ENCODE results near the gene CDH4. TPM values are rescaled to one million over a fixed set of nuclear protein-coding genes. Genes with fewer than 3 reads are reported as not detected.

CDH4 gene
- total and polyA plus RNA-seq, 4 experiments from 2014 or later, result 0.39 to 1.1 (median 0.41) TPM; not detected in 1

DNA sequence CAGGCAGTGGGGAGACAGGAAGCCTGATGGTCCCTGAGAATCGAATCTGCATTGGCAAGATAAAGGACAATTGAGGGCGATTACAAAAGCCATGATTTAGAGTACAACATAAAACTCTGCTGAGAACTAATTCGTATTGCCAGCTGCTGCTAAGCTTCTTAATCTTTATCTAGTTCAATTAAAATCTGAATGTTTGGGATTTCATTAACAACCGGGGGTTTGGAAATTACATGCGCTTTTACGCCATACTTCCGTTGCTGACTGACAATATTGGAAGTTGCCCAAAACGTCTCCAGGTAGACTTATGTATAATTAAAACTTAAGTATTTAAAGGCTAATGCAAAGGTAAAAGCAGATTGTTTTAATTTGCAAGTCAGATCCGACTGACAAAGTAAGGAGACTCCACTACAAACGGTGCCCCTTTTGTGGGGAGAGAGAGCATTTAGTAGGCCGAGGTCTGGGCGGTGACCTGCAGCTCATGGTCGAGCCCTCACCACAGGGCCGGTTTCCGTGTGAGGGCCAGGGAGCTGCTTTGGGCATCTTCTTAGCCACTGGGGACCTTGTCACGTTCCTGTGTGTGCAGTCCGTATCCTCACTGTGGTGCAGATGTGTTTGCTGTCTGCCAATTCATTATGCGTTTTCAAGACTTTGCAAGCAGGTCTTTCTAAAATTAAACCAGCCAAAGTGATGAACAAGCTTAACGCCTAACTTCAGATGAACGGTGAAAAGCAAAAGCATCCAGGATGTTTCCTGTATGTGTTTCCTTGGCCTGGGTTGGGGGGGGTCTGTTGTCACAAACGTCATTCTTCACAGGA, 49.9 kb downstream of the CDH4 start:
- H3K4me1 Mint-ChIP-seq, result no peaks in the 10 kb centered on the region
- H3K27ac ChIP-seq (ENCODE audit: low read depth, low read length), result no peak overlapping the region
- no peak overlapping the region for H3K27ac Mint-ChIP-seq

DNA sequence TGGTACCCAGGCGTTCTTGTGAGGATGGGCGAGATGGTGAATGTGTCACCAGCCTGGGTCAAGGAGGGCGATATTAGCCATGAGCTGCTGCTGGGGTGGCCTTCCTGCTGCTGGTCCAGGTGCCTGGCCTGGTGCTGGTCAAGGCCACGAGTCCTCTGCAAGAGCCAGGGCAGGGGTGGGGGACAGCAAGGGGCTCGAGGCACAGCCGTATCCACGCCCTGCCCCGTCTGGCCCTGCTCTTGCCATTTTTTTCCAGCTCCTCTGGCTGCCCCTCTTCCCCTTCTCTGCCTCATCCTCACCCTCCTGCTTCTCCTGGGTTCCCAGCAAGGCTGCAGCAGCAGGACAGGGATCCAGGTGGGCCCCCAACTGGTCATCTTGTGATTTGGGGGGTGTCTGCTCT, 51.2 kb downstream of the CDH4 start:
- Histone ChIP-seq H3K27me3 (ENCODE audit: insufficient read depth, low read length) (no peaks in the 10 kb centered on the region), H3K27ac (ENCODE audit: low read depth, low read length) (no peak overlapping the region), H3K9me3 (ENCODE audit: control insufficient read depth in 1 of 2, low read length in 2 of 2) (no peaks in the 10 kb centered on the region), H3K36me3 (ENCODE audit: insufficient read depth, low read length) (no peaks in the 10 kb centered on the region), H3K4me1 (ENCODE audit: insufficient read depth, low read length) (no peaks in the 10 kb centered on the region), H3K4me3 (ENCODE audit: low read length in 2 of 2) (no peak overlapping the region)
- ChIA-PET POLR2A (ENCODE audit: partially characterized antibody) (no interaction called here), CTCF (ENCODE audit: partially characterized antibody) (no interaction called here)
- no peak overlapping the region for H3K27ac Mint-ChIP-seq
- H3K9me3 Mint-ChIP-seq, result peaks cover 0 to 2% (median 0%) of the 10 kb centered on the region in 8 donors
- DNase-seq, result no peak
- H3K4me3 Mint-ChIP-seq, result no peak overlapping the region
- peaks cover 0 to 2% of the 10 kb centered on the region in 2 donors for H3K27me3 Mint-ChIP-seq
- no peaks in the 10 kb centered on the region for H3K36me3 Mint-ChIP-seq
- intact Hi-C loops (cut with micrococcal nuclease), result no loop called here
- H3K4me1 Mint-ChIP-seq, result no peaks in the 10 kb centered on the region

More for the DNA sequence above, 49.9 kb downstream of the CDH4 start:
- no peak overlapping the region for H3K4me3 ChIP-seq (ENCODE audit: low read length in 2 of 2)
- Mint-ChIP-seq H3K36me3 (no peaks in the 10 kb centered on the region), H3K27me3 (peaks cover 0 to 2% of the 10 kb centered on the region in 2 donors), H3K9me3 (no peaks in the 10 kb centered on the region), H3K4me3 (no peak overlapping the region)
- no peaks in the 10 kb centered on the region for H3K4me1 ChIP-seq (ENCODE audit: insufficient read depth, low read length)
- intact Hi-C loops (cut with micrococcal nuclease), result no loop called here
- DNase-seq, result no peak
- no peaks in the 10 kb centered on the region for H3K36me3 ChIP-seq (ENCODE audit: insufficient read depth, low read length)
- ChIA-PET CTCF (ENCODE audit: partially characterized antibody) (no interaction called here), POLR2A (ENCODE audit: partially characterized antibody) (no interaction called here)
- H3K27me3 ChIP-seq (ENCODE audit: insufficient read depth, low read length), result no peaks in the 10 kb centered on the region
- H3K9me3 ChIP-seq (ENCODE audit: control insufficient read depth in 1 of 2, low read length in 2 of 2), result no peaks in the 10 kb centered on the region

DNA sequence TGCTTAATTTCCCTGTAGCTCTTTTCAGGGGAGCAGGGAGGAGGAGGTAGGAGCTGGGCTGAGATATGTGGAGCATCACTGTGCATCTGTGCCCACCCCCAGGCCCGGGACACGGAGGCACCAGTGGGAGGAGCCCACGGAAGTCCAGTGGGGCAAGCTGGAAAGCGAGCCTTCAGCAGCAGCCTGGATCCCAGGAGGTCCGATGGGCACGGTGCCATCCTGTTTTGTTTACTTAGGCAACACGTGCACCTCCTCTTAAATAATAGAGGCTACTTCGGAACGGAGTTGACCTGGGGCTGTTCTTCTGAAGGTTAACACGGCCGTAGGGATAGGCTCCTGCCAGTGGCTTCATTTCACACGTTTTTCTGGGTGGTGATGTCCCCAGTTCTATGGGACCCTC, 51.6 kb downstream of the CDH4 start:
- no peak for DNase-seq
- Mint-ChIP-seq H3K36me3 (no peaks in the 10 kb centered on the region), H3K4me3 (no peak overlapping the region), H3K27me3 (peaks cover 0 to 2% of the 10 kb centered on the region in 2 donors), H3K9me3 (peaks cover 0 to 2% (median 0%) of the 10 kb centered on the region in 8 donors), H3K4me1 (no peaks in the 10 kb centered on the region), H3K27ac (no peak overlapping the region)
- ChIA-PET CTCF (ENCODE audit: partially characterized antibody) (no interaction called here), POLR2A (ENCODE audit: partially characterized antibody) (no interaction called here)
- no peak overlapping the region for H3K27ac ChIP-seq (ENCODE audit: low read depth, low read length)
- intact Hi-C loops (cut with micrococcal nuclease), result no loop called here
- no peak overlapping the region for H3K4me3 ChIP-seq (ENCODE audit: low read length in 2 of 2)
- no peaks in the 10 kb centered on the region for H3K27me3 ChIP-seq (ENCODE audit: insufficient read depth, low read length)
- H3K9me3 ChIP-seq (ENCODE audit: control insufficient read depth in 1 of 2, low read length in 2 of 2), result no peaks in the 10 kb centered on the region
- H3K4me1 ChIP-seq (ENCODE audit: insufficient read depth, low read length), result no peaks in the 10 kb centered on the region
- no peaks in the 10 kb centered on the region for H3K36me3 ChIP-seq (ENCODE audit: insufficient read depth, low read length)

DNA sequence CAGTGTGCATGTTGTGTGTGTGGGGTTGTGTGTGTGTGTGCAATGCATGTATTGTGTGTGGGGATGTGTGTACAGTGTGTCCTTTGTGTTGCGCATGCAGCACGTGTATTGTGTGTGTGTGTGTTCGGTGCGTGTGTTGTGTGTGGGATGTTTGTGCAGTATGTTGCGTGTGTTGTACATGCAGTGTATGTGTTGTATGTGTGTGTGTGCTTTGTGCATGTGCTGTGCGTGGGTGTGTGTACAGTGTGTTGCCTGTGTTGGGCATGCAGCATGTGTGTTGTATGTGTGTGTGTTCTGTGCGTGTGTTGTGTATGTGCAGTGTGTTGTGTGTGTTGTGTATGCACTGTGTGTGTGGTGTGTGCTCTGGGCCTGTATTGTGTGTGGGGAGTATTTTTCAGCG, 52.7 kb downstream of the CDH4 start:
- no peaks in the 10 kb centered on the region for H3K9me3 ChIP-seq (ENCODE audit: control insufficient read depth in 1 of 2, low read length in 2 of 2)
- Mint-ChIP-seq H3K4me3 (no peak overlapping the region), H3K9me3 (peaks cover 0 to 2% (median 0%) of the 10 kb centered on the region in 8 donors), H3K27ac (no peak overlapping the region), H3K36me3 (no peaks in the 10 kb centered on the region), H3K27me3 (peaks cover 0 to 1% of the 10 kb centered on the region in 2 donors), H3K4me1 (no peaks in the 10 kb centered on the region)
- DNase-seq, result no peak
- ChIA-PET POLR2A (ENCODE audit: partially characterized antibody) (no interaction called here), CTCF (ENCODE audit: partially characterized antibody) (no interaction called here)
- no peaks in the 10 kb centered on the region for H3K27me3 ChIP-seq (ENCODE audit: insufficient read depth, low read length)
- H3K4me1 ChIP-seq (ENCODE audit: insufficient read depth, low read length), result no peaks in the 10 kb centered on the region
- intact Hi-C loops (cut with micrococcal nuclease), result no loop called here
- no peak overlapping the region for H3K27ac ChIP-seq (ENCODE audit: low read depth, low read length)
- no peak overlapping the region for H3K4me3 ChIP-seq (ENCODE audit: low read length in 2 of 2)
- no peaks in the 10 kb centered on the region for H3K36me3 ChIP-seq (ENCODE audit: insufficient read depth, low read length)

DNA sequence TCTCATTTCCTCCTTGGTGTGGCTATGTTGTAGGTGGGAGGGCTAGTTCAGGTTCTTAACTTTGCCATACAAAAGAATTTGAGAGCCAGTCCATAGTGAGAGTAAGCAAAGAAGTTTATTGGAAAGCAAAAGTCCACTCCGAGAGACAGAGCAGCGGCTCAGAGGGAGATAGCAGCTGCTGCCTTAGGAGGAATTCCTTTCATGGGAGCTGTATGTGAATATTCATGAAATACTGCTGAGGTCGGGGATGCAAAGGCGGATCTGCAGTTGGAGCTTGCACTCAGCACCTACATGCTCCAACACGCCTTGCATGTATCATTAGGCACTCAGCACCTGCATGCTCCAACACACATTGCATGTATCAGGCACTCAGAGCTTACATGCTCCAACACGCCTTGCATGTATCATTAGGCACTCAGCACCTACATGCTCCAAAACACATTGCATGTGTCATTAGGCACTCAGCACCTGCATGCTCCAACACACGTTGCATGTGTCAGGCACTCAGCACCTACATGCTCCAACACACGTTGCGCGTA, 54.9 kb downstream of the CDH4 start:
- H3K4me1 Mint-ChIP-seq, result no peaks in the 10 kb centered on the region
- Histone ChIP-seq H3K27ac (ENCODE audit: low read depth, low read length) (no peak overlapping the region), H3K9me3 (ENCODE audit: control insufficient read depth in 1 of 2, low read length in 2 of 2) (no peaks in the 10 kb centered on the region), H3K4me1 (ENCODE audit: insufficient read depth, low read length) (no peaks in the 10 kb centered on the region), H3K36me3 (ENCODE audit: insufficient read depth, low read length) (no peaks in the 10 kb centered on the region), H3K27me3 (ENCODE audit: insufficient read depth, low read length) (no peaks in the 10 kb centered on the region), H3K4me3 (ENCODE audit: low read length in 2 of 2) (no peak overlapping the region)
- H3K9me3 Mint-ChIP-seq, result peaks cover 0 to 2% (median 0%) of the 10 kb centered on the region in 8 donors
- no peaks in the 10 kb centered on the region for H3K36me3 Mint-ChIP-seq
- H3K27ac Mint-ChIP-seq, result no peak overlapping the region
- no peak for DNase-seq
- H3K27me3 Mint-ChIP-seq, result no peaks in the 10 kb centered on the region
- H3K4me3 Mint-ChIP-seq, result no peak overlapping the region
- intact Hi-C loops (cut with micrococcal nuclease), result no loop called here
- ChIA-PET CTCF (ENCODE audit: partially characterized antibody) (no interaction called here), POLR2A (ENCODE audit: partially characterized antibody) (no interaction called here)

DNA sequence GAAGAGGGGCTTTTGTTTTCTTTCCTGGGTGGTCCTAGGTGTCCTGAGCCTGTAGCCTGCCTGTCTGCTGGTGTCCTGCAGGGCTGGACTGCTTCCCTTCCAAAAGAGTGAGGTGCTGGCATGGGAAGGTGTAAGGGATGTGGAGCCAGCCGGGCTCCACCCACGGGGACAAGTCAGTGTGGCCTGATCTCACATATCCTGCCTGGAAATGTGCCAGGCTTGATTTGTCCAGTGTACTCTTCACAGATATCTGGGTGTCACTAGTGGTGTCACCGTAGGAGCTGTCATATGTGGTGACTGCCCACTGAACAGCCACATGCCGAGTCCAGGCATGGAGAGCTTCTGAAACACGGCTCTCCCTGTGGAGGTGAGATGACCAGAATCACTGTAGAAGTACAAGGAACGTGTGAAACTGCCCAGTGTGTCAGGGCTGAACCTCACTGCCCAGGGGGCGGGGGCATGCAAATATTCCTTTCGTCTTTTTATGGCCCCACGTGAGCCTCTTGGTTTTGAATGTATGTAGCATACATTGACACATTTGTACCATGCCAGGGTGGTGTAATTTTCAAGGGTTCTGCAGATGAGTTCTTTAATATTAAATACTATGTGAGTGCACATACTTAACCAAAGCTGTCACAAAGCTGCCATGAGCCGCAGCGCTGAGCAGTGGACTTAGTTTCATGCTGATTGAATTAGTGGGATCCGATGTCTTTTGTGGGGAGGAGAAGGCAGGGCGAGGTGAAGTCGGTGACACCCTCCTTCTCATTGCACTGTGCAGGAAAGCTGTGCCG, 55.8 kb downstream of the CDH4 start:
- no peaks in the 10 kb centered on the region for H3K4me1 ChIP-seq (ENCODE audit: insufficient read depth, low read length)
- ChIA-PET CTCF (ENCODE audit: partially characterized antibody) (no interaction called here), POLR2A (ENCODE audit: partially characterized antibody) (no interaction called here)
- H3K27me3 Mint-ChIP-seq, result no peaks in the 10 kb centered on the region
- intact Hi-C loops (cut with micrococcal nuclease), result no loop called here
- H3K9me3 Mint-ChIP-seq, result peaks cover 0 to 2% (median 0%) of the 10 kb centered on the region in 8 donors
- no peak overlapping the region for H3K4me3 Mint-ChIP-seq
- no peaks in the 10 kb centered on the region for H3K27me3 ChIP-seq (ENCODE audit: insufficient read depth, low read length)
- no peak overlapping the region for H3K4me3 ChIP-seq (ENCODE audit: low read length in 2 of 2)
- no peak for DNase-seq
- no peak overlapping the region for H3K27ac ChIP-seq (ENCODE audit: low read depth, low read length)
- H3K27ac Mint-ChIP-seq, result no peak overlapping the region
- no peaks in the 10 kb centered on the region for H3K9me3 ChIP-seq (ENCODE audit: control insufficient read depth in 1 of 2, low read length in 2 of 2)
- no peaks in the 10 kb centered on the region for H3K4me1 Mint-ChIP-seq
- no peaks in the 10 kb centered on the region for H3K36me3 ChIP-seq (ENCODE audit: insufficient read depth, low read length)
- no peaks in the 10 kb centered on the region for H3K36me3 Mint-ChIP-seq

DNA sequence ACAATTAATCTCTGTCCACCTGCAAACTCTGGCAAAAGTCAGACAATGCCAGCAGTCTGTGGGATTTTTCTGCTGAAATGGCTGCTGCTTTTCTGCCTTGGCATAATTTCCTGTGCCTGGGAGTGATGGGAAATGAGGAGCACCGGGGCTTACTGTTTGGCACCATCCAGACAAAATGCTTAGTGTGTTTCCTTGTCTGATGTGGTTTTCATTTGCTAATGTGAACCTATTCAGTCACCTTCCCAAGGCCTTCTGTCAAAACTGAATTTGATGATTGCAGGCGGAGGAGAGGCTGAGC, 56.4 kb downstream of the CDH4 start:
- H3K4me1 Mint-ChIP-seq, result no peaks in the 10 kb centered on the region
- no peak for DNase-seq
- H3K4me3 Mint-ChIP-seq, result no peak overlapping the region
- no peaks in the 10 kb centered on the region for H3K4me1 ChIP-seq (ENCODE audit: insufficient read depth, low read length)
- H3K27ac Mint-ChIP-seq, result no peak overlapping the region
- no peaks in the 10 kb centered on the region for H3K27me3 ChIP-seq (ENCODE audit: insufficient read depth, low read length)
- H3K27ac ChIP-seq (ENCODE audit: low read depth, low read length), result no peak overlapping the region
- no peaks in the 10 kb centered on the region for H3K36me3 ChIP-seq (ENCODE audit: insufficient read depth, low read length)
- H3K9me3 Mint-ChIP-seq, result peaks cover 0 to 2% (median 0%) of the 10 kb centered on the region in 8 donors
- no peaks in the 10 kb centered on the region for H3K27me3 Mint-ChIP-seq
- intact Hi-C loops (cut with micrococcal nuclease), result no loop called here
- ChIA-PET CTCF (ENCODE audit: partially characterized antibody) (no interaction called here), POLR2A (ENCODE audit: partially characterized antibody) (no interaction called here)
- H3K4me3 ChIP-seq (ENCODE audit: low read length in 2 of 2), result no peak overlapping the region
- H3K36me3 Mint-ChIP-seq, result no peaks in the 10 kb centered on the region
- H3K9me3 ChIP-seq (ENCODE audit: control insufficient read depth in 1 of 2, low read length in 2 of 2), result no peaks in the 10 kb centered on the region
